ENCODE data around the gene TCF25.

- no peak for TF ChIP-seq POLR2A (IDR thresholded peaks at IDR 0.05)
- TF ChIP-seq CTCF (IDR thresholded peaks at IDR 0.05 in 8 of 11, conservative IDR thresholded peaks at IDR 0.05 in 3 of 11): no peak
- peak in 2 of 3 donors; percentile 31 to 56 for TF ChIP-seq POLR2AphosphoS5 (IDR thresholded peaks at IDR 0.05)
Measured at GRCh38 chr16:89900885-89901284, 27.5 kb downstream of the TCF25 start.

All from spleen (tissue), 7 donors.